HG02884 (cell line): ENCODE results near the gene SYP.
"Not testable (repeated sequence)": the region's sequence is repeated elsewhere in the genome, so short reads cannot be mapped to it uniquely, and the experiment has no call there.

ENCODE experiments used
- ATAC-seq: cut with Tn5 transposase; IDR thresholded peaks from one replicate; pipeline ENCODE4 v1.9.1; 2021; ENCODE audit warnings: mild to moderate bottlenecking, moderate library complexity; ENCODE audit not compliant: unreplicated experiment

SYP gene

DNA sequence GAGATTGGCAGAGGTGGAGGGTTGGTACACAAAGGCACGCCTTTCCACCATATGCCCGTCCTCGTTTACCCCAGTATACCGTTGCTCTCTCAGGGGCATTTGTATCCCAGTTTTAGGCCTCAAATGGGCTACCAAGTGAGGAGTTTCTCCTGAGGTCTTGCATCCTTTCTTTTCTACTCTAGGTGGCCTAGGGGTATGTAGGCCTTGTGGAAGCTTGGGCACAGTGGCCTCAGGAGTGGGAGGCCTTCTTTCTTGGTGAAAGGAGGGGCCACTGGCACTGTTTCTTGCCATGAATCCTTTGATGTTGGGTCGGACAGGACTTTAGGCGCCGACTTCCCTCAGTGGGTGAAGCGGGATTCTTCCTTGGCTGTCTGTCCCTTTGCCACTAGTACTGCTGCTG lies 52.7 kb downstream of the SYP start:
- no peak for ATAC-seq

DNA sequence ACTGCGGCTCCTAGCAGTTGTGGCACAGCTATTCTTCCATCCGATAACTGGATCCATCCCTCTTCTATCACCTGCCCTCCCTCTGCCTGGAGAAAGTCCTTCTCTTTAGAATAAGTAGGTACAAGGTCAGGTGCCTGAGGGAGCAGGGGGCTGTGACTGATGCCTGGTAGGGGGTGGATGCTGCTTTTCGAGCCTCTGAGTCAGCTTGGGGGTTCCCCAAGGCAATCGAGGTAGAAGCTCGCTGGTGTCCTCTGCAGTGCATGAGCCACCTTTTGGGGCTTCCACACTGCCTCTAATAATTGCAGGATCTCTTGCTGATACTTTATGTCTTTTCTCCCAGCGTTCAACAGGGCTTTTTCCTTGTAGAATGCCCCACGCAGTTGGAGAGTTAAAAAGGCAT lies 56.8 kb downstream of the SYP start:
- ATAC-seq: not testable (repeated sequence)

DNA sequence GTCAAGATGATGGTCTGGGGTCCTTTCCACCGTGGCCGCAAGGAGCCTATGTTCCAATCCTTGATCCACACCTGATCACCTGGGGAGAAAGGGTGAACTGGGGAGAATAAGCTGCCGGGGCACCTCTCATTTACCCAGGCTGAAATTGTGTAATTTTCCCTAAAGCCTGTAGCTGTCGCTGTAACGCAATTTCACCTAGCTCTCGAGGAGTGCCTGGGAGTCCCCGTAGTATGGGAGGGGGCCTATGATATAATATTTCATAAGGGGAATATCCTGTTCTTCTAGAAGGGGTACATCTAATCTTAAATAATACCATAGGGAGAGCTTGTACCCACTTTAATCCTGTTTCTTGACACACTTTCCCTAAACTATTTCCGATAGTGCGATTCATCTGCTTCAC lies 57.7 kb downstream of the SYP start:
- ATAC-seq: not testable (repeated sequence)

DNA sequence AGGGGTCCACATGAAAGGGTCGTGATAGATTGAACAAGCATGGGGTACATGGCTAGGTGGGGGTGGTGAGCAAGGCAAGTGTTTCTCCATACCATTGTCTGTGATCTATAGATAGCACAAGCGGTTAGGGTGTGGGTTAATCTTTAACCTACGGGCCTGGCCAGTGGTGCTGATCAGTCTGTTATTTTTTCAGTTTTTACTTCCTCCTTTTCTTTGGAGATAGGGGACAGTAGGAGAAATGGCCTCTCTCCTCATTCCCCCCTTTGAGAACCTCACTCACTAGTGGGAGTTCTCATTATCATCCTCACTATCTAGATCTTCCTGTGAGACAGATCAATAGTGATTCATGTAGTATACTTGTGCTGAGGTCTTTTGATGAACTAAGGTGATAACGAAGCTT lies 60.3 kb downstream of the SYP start:
- no peak for ATAC-seq
